Skeletal muscle cell (primary cell): ENCODE data around the gene AP1M1.

Experiments
- DNase-seq: peaks from one replicate; pipeline ENCODE4 v3.0.0-alpha.2; 2010; ENCODE audit warnings: low read depth
- H3K4me3 ChIP-seq: 2 replicates; pipeline ENCODE4 v1.5.1; 2011; ENCODE audit warnings: low read depth, mild to moderate bottlenecking, control low read depth, low read length, moderate library complexity

The AP1M1 gene

DNA sequence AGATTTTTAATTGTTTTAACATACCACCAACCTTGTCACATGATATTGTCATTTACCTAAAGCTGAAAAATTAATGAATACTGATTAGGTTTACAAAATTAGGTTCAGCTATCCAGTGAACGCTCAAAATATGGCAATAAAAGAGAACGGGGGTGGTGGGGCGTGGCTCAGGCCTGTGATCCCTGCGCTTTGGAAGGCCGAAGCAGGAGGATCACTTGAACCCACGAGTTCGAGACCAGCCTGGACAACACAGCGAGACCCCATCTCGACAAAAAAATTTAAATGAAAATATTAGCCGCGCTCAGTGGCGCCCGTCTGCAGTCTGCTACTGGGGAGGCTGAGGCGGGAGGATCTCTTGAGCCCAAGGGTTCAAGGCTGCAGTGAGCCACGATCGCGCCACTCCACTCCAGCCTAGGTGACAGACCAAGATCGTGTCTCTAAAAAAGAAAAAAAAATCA, 13.0 kb upstream of the AP1M1 start:
- DNase-seq: no peak
- H3K4me3 ChIP-seq: peak overlapping the region; percentile 99

DNA sequence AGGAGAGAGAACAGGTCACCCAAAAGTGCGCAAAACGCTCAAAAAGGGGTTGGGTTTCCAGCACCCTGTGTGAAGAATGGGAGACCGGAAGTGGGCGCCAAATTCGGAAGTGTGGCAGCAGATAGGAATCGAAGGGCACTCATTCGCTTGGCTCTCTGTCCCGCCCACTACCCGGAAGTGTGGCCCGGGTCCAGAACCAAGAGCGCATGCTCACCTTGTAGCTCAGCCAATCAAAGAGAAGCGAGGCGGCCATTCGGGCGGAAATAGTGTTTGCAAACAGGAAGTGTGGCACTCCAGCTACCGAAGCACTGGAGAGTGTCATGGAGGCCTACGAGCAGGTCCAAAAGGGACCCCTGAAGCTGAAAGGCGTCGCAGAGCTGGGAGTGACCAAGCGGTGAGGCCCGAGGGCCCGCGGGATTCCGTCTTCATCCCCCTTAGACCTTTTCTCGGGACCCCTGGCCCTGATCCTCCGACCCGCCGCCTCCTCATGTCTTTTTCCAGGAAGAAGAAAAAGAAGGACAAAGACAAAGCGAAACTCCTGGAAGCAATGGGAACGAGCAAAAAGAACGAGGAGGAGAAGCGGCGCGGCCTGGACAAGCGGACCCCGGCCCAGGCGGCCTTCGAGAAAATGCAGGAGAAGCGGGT, 12.5 kb upstream of the AP1M1 start, which contains the start of gene FAM32A:
Gene FAM32A (plus strand): TSS at position 288 of the 645 bp plus-strand sequence. CDS start 33 bp downstream, at position 321.
- DNase-seq: peak; percentile 95
- peak within 1 kb of the TSS; percentile 99 for H3K4me3 ChIP-seq

DNA sequence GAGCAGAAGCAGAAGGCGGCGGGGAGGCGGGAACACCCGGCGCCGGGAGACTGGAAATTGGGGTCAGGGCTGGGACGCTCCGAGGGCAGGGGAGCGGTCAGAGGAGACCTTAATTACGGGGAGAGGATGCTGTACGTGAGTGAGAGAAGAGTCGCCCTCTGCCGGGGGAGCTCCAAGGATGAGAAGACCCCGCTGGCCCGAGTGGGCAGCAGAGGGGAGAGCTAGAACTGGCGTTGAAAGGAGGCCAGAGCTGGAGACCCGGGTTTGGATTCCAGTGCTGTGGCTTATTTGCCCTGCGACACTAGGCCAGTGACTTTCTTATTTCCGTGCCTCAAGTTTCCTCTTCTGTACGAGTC, 12.0 kb upstream of the AP1M1 start:
- peak overlapping the region; percentile 99 for H3K4me3 ChIP-seq
- no peak for DNase-seq

DNA sequence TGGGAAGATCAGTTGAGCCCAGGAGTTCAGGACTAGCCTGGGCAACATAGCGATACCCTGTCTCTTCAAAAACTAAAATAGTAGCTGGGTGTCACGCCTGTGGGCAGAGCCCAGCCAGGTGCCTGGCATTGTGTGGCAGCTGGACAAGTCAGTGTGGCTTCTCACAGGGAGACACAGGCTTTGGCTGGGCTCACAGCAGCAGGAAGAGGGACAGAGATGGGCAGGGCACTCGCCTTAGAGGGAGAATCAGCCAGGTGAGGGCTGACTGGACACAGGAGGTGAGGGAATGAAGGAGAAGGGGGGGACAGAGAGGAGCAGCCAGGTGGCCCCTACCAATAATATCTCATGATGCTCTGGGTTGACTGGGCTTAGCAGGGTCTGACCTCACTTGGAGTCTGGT, 9.2 kb upstream of the AP1M1 start:
- no peak overlapping the region for H3K4me3 ChIP-seq
- no peak for DNase-seq

DNA sequence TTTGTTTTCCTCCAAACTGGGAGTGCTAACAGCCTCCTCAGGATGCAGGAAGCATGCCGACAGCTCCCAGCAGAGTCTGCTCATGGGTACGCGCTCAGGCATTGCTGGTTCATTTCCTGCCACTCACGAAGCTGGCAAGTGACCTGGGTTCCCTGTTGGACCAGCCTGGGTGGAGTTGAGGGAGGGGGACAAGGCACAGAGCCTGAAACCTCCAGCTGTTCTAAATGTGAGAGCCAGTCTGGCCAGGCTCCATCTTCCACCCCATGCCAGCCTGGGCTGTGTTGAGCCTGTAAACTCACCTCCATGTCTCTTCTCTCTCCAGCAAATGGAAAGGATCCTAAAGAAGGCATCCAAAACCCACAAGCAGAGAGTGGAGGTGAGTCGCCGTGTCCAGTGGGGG, 7.5 kb upstream of the AP1M1 start:
- no peak for DNase-seq

DNA sequence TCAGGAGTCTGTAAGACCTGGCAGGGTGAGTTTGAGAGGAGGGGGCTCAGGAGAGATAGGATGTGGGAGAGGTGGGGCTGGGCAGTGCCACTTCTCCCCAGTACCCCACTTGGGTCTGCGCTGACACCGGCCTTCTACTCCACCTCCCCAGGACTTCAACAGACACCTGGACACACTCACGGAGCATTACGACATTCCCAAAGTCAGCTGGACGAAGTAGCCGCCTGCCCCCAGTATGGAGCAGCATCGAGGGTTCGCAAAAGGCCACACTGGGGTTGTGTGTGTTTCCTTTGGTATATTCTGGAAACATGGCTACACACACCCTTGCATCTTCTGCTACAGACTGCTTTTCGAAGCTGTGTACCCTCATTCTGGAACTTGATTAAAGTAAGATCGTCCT, 7.0 kb upstream of the AP1M1 start:
- no peak for DNase-seq
- no peak overlapping the region for H3K4me3 ChIP-seq

More for the DNA sequence above, 7.5 kb upstream of the AP1M1 start:
- no peak overlapping the region for H3K4me3 ChIP-seq

DNA sequence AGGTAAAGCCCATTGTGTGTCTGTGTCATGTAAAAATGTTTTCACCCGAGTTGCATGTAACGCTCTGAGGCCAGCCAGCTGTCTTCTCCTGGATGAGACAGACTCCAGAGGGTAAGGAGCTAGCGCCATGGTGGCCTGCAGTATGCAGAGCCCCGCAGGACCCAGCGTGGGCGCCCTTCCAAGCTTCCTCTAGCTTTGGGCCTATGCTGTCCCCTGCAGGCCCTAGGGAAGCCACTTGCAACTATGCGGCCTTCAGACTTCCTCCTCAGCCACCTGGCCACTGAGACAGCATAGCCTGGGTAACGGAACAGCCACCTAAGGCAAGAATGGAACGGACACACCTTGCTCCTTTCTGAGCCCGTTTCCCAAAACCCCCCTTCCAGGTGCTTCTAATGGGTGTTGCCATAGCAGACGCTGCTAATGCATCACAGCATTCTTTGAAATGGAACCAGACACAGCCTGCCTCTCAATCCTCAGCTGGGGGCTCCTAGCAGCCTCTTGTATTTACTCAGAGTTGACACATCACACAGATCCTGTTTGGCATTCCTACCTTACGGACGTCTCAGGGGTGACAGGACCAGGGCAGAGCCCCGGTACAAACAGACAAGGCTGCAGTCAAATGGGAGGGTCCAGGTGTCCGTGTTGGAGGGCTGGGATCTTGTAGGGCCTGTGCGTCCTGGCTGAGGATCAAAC, 6.3 kb upstream of the AP1M1 start:
- H3K4me3 ChIP-seq: no peak overlapping the region
- no peak for DNase-seq

DNA sequence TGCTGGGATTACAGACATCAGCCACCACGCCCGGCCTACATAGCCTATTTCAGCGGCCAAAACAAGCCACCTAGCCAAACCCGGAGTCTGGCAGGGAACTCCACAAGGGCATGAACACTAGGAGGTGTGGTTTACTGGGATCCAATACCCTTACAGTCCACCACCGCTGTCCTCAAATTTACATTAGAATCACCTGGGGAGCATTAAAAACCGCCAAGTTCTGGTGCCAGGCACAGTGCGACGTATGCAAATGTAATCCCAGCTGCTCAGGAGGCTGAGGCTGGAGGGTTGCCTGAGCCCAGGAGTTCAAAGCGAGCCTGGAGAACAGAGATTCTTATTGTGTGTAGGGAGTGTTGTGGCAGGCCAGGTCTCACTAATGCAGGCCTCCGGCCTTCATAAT, 4.2 kb upstream of the AP1M1 start:
- H3K4me3 ChIP-seq: no peak overlapping the region
- no peak for DNase-seq

DNA sequence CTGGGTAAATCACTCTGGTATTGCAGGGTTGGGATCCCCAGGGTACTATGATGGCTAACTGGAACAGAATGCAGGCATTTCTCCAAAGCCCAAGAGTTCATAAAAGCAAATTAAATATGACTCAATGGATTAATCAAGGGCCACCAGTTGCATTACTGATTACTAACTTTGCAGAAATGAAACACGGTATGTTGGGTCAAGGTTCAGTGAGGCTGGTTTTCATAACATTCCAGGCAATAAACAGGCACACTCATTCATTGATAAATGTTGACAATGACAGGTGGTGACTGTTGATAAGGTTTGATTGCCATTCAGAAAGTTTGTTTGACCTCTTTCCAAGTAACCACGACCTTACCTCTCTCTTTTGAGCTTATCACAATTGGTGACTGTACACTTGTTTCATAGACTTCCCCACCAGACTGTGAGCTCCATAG, 506 bp upstream of the AP1M1 start:
- DNase-seq: peak; percentile 86
- peak overlapping the region; percentile 99 for H3K4me3 ChIP-seq

DNA sequence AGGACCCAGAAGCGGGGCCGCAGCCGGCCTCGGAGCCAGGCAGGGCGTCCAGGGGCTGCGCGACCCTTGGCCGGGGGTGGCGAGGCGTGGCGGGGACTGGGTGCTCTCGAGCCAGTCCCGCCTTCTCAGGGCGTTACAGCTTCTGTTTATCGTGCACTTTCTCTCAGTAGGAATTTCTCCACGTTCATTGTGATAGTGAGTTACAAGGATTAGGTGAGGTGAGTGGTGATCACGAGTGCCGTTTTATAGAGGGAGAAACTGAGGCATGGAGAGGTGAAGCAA, 600 bp downstream of the AP1M1 start:
- peak overlapping the region; percentile 99 for H3K4me3 ChIP-seq
- DNase-seq: no peak

DNA sequence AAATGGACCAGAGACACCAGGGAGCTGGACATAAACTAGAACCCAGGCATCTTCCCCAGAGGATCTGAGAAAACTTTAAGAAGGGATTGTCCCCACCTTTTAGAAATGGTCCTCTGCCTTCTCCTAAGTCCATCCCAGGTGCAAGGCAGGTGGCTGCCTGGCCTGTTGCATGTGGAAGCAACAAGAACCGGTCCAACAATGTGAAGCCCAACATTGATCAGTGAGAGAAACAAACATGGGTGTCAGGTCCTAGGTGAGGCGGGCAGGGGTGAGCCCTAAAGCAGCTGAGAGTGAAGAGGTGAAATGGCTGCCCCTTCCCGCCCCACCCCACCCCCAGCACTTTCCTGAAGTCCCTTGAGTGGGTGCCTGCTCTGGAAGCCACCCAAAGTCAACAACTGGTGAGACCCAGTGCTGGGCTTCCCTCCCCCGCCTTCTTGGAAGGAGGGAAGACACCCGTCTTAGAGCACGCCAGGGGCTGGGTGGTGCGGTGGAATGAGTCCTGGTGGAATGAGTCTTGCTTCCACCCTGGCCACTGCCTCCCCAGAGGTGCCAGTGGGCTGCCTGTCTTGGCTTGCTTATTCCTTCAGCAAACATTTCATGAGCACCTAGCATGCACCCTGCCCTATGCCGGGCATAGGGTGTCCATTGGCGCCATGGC, 1.7 kb downstream of the AP1M1 start:
- no peak for DNase-seq
- H3K4me3 ChIP-seq: no peak overlapping the region

DNA sequence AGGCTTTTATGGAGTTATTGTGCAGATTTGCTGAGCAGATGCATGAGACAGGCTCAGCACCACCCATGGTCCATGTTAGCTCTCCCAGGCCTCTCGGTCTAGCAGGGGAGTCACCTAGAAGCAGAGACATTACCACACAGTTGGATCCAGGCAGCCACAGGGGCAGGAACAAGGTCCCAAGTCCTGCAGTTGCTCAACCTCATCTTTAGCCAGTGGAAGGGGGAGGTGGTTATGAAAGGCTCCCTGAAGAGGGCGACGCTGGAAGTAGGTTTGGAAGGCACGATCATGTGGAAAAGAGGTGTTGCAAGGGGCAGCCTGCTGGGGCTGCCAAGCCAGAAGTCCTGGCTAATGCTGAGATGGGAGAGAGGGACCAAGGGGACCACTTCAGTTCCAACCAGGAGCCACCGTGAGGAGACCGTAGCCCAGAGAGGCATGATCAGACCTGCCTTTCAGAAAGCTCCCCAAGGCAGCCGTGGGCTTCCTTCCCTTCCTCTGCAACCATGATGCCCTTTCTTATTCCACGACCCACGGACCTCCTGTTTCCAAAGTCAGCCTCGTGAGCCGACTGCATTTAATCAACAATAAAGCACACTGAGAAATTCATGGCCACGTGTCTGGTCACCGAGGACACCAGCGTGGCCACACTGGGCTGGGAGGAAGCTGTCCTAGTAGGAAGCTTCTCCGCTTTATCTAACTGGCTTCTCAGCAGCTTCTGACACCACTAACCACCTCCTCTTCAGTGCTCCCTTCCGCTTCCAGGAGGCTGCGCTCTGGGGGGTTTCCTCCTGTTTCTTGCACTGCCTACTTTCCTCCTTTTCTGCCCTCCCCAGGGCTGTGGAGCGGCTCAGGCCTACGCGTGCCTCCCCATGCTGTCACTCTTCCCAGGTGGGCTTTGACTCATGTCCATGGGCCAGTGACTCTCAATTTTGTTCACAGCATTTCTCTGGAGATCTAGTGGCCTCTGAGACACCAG, 2.6 kb downstream of the AP1M1 start:
- H3K4me3 ChIP-seq: no peak overlapping the region
- no peak for DNase-seq

DNA sequence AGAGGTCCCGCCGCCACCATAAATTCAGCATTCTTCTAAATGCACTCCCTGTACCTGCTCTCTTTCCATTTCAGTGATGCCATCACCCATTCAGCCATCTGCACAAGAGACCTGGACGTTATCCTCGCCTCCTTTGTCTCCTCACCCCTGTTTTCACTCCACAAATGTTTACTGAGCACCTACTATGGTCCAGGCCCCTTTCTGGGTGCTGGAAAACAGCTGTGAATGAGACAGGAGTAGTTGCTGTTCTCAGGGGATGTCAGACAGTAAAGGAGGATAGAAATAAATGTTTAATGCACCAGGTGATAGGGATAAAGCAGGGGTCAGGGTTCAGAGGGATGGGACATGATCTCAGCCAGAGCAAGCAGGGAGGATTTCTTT, 3.3 kb downstream of the AP1M1 start:
- no peak overlapping the region for H3K4me3 ChIP-seq
- DNase-seq: no peak

DNA sequence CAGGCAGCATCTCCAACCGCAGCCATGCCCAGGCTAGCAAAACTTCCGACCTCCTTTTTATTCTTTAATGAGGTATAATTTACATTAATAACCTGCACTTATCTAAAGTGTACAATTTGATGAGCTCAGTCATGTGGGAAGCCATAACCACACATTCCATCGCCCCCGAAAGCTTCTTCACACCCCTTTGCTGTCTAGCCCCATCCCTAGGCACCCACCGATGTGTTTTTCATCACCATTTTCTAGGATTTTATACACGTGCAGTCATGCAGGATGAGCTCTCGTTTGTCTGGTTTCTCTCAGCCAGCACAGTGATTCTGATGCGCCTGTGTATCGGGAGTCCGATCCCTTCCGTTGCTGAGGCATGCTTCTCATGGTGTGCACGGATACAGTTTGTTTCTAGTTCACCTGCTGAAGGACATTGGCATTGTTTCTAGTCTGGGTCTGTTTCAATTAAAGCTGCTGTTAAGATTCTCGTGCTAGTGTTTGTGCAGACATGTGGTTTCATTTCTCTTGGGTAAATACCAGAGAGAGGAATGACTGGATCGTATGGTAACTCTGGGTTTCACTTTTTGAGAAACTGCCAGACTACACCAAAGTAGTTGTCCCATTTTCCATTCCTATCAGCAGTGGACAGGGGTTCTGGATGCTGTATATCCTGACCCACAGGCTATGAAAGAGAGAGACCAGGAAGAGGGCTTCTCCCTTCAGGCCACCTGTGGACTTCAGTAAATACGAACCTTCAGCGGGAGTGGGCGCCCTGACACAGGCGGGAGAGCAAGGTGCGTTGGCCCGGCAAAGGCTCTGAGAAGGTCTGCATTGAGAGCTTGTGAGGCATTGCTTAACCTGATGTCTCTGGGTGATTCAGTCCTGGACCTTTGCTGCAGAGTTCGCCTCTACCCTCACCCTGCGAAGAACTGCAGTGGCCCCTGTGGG, 4.9 kb downstream of the AP1M1 start:
- no peak for DNase-seq
- no peak overlapping the region for H3K4me3 ChIP-seq

DNA sequence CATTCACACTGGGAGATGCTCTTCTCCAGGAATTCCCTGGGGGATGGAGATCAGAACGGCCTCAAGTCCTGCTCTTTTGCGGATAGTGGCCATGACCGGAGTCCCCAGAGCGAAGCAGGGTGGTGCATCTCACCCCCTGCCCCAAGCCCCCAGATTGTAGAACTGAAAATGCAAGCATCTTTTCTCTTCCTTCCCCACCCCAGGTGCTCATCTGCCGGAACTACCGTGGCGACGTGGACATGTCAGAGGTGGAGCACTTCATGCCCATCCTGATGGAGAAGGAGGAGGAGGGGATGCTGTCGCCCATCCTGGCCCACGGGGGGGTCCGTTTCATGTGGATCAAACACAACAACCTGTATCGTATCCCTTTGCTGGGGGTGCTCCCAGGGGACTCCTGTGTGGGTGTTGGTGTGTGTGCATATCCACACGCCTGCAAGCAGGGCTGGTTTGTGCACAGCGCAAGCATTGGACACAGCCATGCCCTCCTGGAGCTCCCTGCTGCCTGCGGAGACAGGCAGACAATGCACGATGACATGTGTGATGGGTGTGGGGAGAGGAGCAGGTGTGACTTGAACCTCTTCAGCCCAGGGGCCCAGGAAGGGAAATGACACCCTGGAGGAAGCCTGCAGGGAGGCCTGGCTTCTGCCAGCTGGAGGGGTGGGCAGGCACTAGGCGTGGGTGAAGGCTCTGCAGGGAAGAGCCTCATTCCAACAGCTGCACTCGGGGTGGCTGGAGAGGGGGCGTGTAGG, 5.7 kb downstream of the AP1M1 start:
- DNase-seq: no peak
- H3K4me3 ChIP-seq: no peak overlapping the region

DNA sequence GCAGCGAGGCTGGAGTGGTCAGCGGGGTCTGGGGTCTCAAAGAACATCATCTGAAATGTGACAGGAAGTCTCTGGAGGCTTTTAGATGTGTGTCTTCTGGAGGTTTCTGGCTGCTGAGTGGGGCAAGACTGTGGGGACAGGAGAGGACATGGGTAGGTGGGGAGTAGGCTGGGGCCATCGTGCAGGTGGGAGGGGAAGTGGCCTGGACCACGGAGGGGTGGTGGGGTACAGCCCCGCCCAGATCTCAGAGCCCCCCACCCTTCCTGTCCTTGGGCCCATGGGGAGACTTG, 6.2 kb downstream of the AP1M1 start:
- DNase-seq: no peak
- no peak overlapping the region for H3K4me3 ChIP-seq

DNA sequence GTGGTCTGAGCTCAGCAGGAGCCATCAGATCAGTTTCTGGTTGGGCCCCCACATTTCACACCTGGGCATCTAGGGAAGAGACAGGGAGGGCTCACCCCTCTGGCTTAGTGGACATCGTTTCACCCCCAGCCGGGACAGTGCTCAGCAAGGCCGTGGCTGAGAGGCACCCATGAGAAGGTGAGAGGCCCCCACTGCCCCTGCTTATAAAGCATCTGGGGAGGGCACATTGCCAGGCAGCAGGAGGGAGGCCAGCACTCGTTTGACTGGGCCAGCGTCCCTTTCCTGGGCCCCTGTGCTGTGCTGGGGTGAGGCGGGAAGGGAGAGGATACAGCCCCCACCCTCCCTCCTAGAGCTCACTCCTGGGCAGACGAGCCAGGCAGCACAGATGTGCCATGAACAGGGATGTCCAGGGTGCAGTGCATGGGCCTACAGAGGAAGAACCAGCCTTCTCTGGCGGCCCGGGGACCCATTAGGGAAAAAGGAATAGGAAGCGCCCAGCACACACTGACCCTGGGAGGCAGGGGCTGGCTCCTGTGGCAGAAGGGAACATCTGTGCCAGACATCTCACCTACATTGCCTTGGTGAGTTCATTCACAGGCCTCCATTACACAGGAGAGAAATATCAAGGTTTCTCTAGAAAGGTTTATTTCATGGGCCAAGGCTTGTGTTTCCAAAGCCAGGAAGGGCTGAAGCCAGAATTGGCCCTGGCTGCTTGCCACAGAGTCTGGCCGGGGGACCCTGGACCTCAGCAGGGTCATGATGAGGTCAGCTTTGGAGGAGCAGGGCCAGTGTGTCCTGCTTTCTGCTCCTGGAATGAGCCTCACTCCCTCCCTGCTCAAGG, 7.7 kb downstream of the AP1M1 start:
- H3K4me3 ChIP-seq: no peak overlapping the region
- DNase-seq: no peak
